GM12878 (cell line): ENCODE measurements around the gene SHC1. TPM values are rescaled to one million over a fixed set of nuclear protein-coding genes. Genes with fewer than 3 reads are reported as not detected.
A peak's percentile ranks its signal among the peaks of the same experiment; 100 is the strongest.

Experiments used
- ATAC-seq: fragments of 200-7000 bp; cut with Tn5 transposase; 3 replicates; pipeline ENCODE4 v1.9.1; 2020; ENCODE audit warnings: mild to moderate bottlenecking, moderate library complexity
- BruUV-seq: library from RNA; stranded (reverse); fragments of 400-500 nt; replicated peaks from 2 replicates; lab custom pipeline; 2021; lab: Mats Ljungman, UMichigan
- CTCF ChIA-PET: fragments of 300-600 bp; sonication (Branson Sonifier 250); formaldehyde crosslinking; extraction: SDS; loops from one replicate; lab custom pipeline; 2021; ENCODE audit warnings: inconsistent platforms; lab: Yijun Ruan, JAX
- POLR2A ChIA-PET: fragments of 350-600 bp; formaldehyde crosslinking; extraction: SDS; loops from one replicate; lab custom pipeline; 2021; ENCODE audit warnings: inconsistent platforms; lab: Charles Lee
- RAD21 ChIA-PET: fragments of 300-600 bp; sonication (Branson Sonifier 250); formaldehyde crosslinking; loops from one replicate; lab custom pipeline; 2023; ENCODE audit warnings: antibody characterized with exemption; ENCODE audit not compliant: unreplicated experiment; lab: Charles Lee
- SMC1A ChIA-PET: fragments of 300-600 bp; sonication (Branson Sonifier 250); formaldehyde crosslinking; loops from one replicate; lab custom pipeline; 2023; ENCODE audit not compliant: unreplicated experiment, uncharacterized antibody; lab: Charles Lee
- DNase-seq: peaks from one replicate; pipeline ENCODE4 v3.0.0-alpha.2; 2011; ENCODE audit warnings: low read depth, low spot score
- FAIRE-seq: peaks from 3 replicates; lab custom pipeline; 2011; peaks lifted over from hg19 to GRCh38; lab: Jason Lieb, UNC
- H2AFZ ChIP-seq: 2 replicates; pipeline ENCODE4 v1.6.0; 2011; ENCODE audit warnings: low read depth, low read length, control low read depth; ENCODE audit not compliant: control insufficient read depth
- H3K27ac ChIP-seq: 2 replicates; pipeline ENCODE4 v1.5.1; 2011; ENCODE audit warnings: control low read depth; ENCODE audit not compliant: control insufficient read depth, insufficient read depth
- H3K27me3 ChIP-seq, 2 experiments: replicated peaks in 1 of 2; 2 replicates each; pipeline versions ENCODE4 v1.6.0 to v1.6.1; 2011; ENCODE audit warnings: low read length in 1 of 2; ENCODE audit not compliant: control insufficient read depth in 2 of 2, insufficient read depth in 2 of 2
- H3K36me3 ChIP-seq, 2 experiments: 2 replicates each; pipeline ENCODE4 v1.5.1; 2011; ENCODE audit warnings: low read length in 1 of 2; ENCODE audit not compliant: control insufficient read depth in 2 of 2, insufficient read depth in 2 of 2
- H3K4me1 ChIP-seq: 2 replicates; pipeline ENCODE4 v1.6.1; 2011; ENCODE audit warnings: mild to moderate bottlenecking, low read length, moderate library complexity, mixed read lengths; ENCODE audit not compliant: control insufficient read depth, insufficient read depth
- H3K4me2 ChIP-seq: 2 replicates; pipeline ENCODE4 v1.6.0; 2011; ENCODE audit warnings: control low read depth; ENCODE audit not compliant: control insufficient read depth, insufficient read depth
- H3K4me3 ChIP-seq: fragments of 200-600 bp; sonication (generic); 2 replicates; pipeline ENCODE4 v1.5.1; 2016
- H3K79me2 ChIP-seq: 2 replicates; pipeline ENCODE4 v1.6.0; 2011; ENCODE audit warnings: low read length; ENCODE audit not compliant: control insufficient read depth, insufficient read depth
- H3K9ac ChIP-seq: 2 replicates; pipeline ENCODE4 v1.8.0; 2011; ENCODE audit warnings: low read length, control low read depth, mixed read lengths; ENCODE audit not compliant: control insufficient read depth, insufficient read depth
- H3K9me3 ChIP-seq: replicated peaks from 3 replicates; pipeline ENCODE4 v1.5.1; 2011; ENCODE audit warnings: mild to moderate bottlenecking, low read length; ENCODE audit not compliant: control insufficient read depth, insufficient read depth
- H4K20me1 ChIP-seq: 2 replicates; pipeline ENCODE4 v1.6.0; 2011; ENCODE audit not compliant: control insufficient read depth, insufficient read depth
- EED ChIP-seq: sonication (generic); IDR thresholded peaks from 2 replicates; pipeline ENCODE4 v1.6.1; 2016; ENCODE audit warnings: antibody characterized with exemption, low read depth
- IKZF1 ChIP-seq: fragments of 450-650 bp; conservative IDR thresholded peaks from 2 replicates; pipeline ENCODE4 v1.6.1; 2017; ENCODE audit warnings: antibody characterized with exemption, mild to moderate bottlenecking
- JUND ChIP-seq: IDR thresholded peaks from 2 replicates; pipeline ENCODE4 v1.6.1; 2012; ENCODE audit warnings: low read depth, mild to moderate bottlenecking, low read length, improper control_type of control experiment, moderate library complexity
- LARP7 ChIP-seq: fragments of 450-650 bp; IDR thresholded peaks from 2 replicates; pipeline ENCODE4 v1.6.1; 2017; ENCODE audit warnings: mild to moderate bottlenecking
- MEF2B ChIP-seq: fragments of 450-650 bp; IDR thresholded peaks from 2 replicates; pipeline ENCODE4 v1.6.1; 2018; ENCODE audit warnings: mild to moderate bottlenecking, moderate library complexity; ENCODE audit not compliant: partially characterized antibody, poor library complexity, severe bottlenecking
- MTA2 ChIP-seq: fragments of 450-650 bp; IDR thresholded peaks from 2 replicates; pipeline ENCODE4 v1.6.1; 2016; ENCODE audit warnings: low read depth, mild to moderate bottlenecking, moderate library complexity
- PAX5 ChIP-seq: IDR thresholded peaks from 2 replicates; pipeline ENCODE4 v1.6.1; 2011; ENCODE audit warnings: low read depth, low read length, borderline replicate concordance
- SMC3 ChIP-seq: IDR thresholded peaks from 2 replicates; pipeline ENCODE4 v1.6.1; 2011; ENCODE audit warnings: low read length, improper control_type of control experiment, borderline replicate concordance
- SRF ChIP-seq, 2 experiments: IDR thresholded peaks; 2 replicates each; pipeline ENCODE4 v1.6.1; 2011; ENCODE audit warnings: low read depth in 2 of 2, low read length in 2 of 2, mild to moderate bottlenecking in 1 of 2, moderate library complexity in 1 of 2
- ZZZ3 ChIP-seq: IDR thresholded peaks from 2 replicates; pipeline ENCODE4 v1.6.1; 2011; ENCODE audit warnings: low read depth; ENCODE audit not compliant: control insufficient read depth, insufficient read length
- WGBS: methylation state at CpG from one replicate; pipeline ENCODE4 v1.1.6; 2016; ENCODE audit warnings: low lambda C conversion rate; ENCODE audit not compliant: insufficient replicate concordance, insufficient coverage; ENCODE audit errors: missing lambda C conversion rate; 5-methylcytosine and 5-hydroxymethylcytosine counted together
- in situ Hi-C: fragments of 300-500 bp; cut with MboI; formaldehyde crosslinking; loops from 9 replicates; pipeline ENCODE4 v1.14.3; 2018; ENCODE audit warnings: mixed read lengths
- intact Hi-C: fragments of 100-400 bp; cut with micrococcal nuclease; formaldehyde crosslinking; loops from one replicate; pipeline ENCODE4 v1.14.2; 2022; ENCODE audit not compliant: unreplicated experiment
- polyA plus RNA-seq, 11 experiments: library from polyadenylated mRNA; depleted of rRNA in 4 of 11; unstranded in 6 of 11; stranded (reverse) in 5 of 11; fragments of >200 nt; fragmentation: Nextera tagmentation in 4 of 11; fragmentation: Illumina TruSeq in 1 of 11; extraction: Ambion mirVana in 4 of 11; extraction: Trizol in 1 of 11; gene quantifications; 1 replicate in 1 of 11; 2 replicates in 10 of 11; pipeline versions ENCODE4 v1.2.1 to v1.2.3, GENCODE V29; 2011 to 2016; ENCODE audit warnings: inconsistent platforms in 2 of 11, missing spikeins in 2 of 11, low read depth in 1 of 11
- total RNA-seq, 4 experiments: library from RNA; depleted of rRNA in 3 of 4; stranded (reverse); fragments of >200 nt in 3 of 4; fragmentation: Illumina TruSeq in 1 of 4; extraction: Trizol in 1 of 4; gene quantifications; 2 replicates each; pipeline versions ENCODE4 v1.2.1 to v1.2.3, GENCODE V29; 2013 to 2021
- TF ChIP-seq, protein P1 (sequence below): fragments of 450-650 bp; IDR thresholded peaks from 2 replicates; pipeline ENCODE4 v1.6.1; 2016; ENCODE audit warnings: mild to moderate bottlenecking
- TF ChIP-seq, protein P2 (sequence below): fragments of 450-650 bp; IDR thresholded peaks from 2 replicates; pipeline ENCODE4 v1.6.1; 2018; ENCODE audit warnings: borderline replicate concordance, mild to moderate bottlenecking; ENCODE audit not compliant: partially characterized antibody

SHC1 gene
- total and polyA plus RNA-seq, 10 of the 15 experiments (the other 5 are each of a cell fraction or from before 2014, with no cell fraction given): 2.6 to 49.3 (median 25.2) TPM

DNA sequence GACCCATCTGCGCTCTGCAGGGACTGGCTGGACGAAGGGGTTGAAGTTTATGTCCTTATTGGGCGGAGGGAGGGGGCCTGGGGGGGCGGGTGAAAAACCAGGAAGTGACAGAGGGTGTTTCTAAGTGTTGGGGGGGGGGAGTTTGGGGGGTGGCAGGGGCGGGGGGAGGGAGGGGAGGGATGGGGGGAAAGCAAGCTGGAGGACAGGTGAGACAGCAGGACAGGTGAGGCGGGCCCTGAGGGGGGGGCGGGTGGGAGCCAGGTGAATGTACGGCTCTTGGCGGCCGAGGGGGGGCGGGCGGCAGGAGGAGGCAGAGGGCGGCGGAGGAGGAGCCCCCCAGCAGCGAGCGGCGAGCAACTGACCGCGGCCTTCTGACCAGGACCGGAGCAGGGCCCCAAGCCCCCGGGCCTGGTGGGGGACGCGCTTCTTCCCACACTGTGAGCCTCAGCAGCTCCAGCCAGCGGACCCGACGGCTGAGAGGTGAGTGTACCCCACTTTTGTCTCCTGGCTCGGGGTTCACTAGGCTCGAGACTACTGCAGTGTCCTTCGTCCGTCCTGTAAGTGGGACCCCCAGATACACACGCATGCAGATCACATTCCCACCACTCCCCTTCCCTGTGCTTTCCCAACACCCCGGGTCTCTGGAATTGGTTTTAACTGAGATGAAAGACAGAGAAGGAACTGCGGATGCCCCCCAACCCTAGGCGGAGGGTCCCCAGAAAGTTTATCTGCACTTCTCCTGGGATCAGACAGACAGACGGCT is 32.1 kb upstream of the SHC1 start, which contains the start of gene ZBTB7B:
ZBTB7B (plus strand) TSS at position 339 of the 763 bp plus-strand sequence. CDS start 11,859 bp downstream, outside the sequence.
- ChIA-PET RAD21 (interaction anchor here (1.1 to 3.3 kb wide), 2 partner anchors 15 to 82 kb away, joined by 5 to 14 read pairs; no protein-coding TSS in a partner anchor), CTCF (interaction anchor here (0.6 to 11.0 kb wide), 4 partner anchors 14 to 124 kb away, joined by 3 to 226 read pairs (median 30); partner anchors contain the start of genes CKS1B, FLAD1 and SHC1), SMC1A (interaction anchor here (1.3 kb wide), 1 partner anchor 10 kb away, joined by 3 read pairs; no protein-coding TSS in a partner anchor), POLR2A (interaction anchor here (0.6 to 1.9 kb wide), 9 partner anchors 14 to 799 kb away, joined by 3 to 8 read pairs (median 4); partner anchors contain the start of genes ADAM15, FLAD1 and SHC1)
- Histone ChIP-seq H4K20me1 (0 out of 2 replicates have a peak, but pooled peaks cover 3% of the 10 kb centered on the region), H3K27me3 (no peaks in the 10 kb centered on the region), H3K4me1 (peaks cover 38% of the 10 kb centered on the region), H3K4me2 (peak within 1 kb of the TSS; percentile 98), H3K9me3 (no peaks in the 10 kb centered on the region), H3K36me3 (no peaks in the 10 kb centered on the region; a peak in 1 of 4 replicates), H3K27ac (peak within 1 kb of the TSS; percentile 91), H3K4me3 (peak within 1 kb of the TSS; percentile 99), H3K79me2 (peaks cover 52% of the 10 kb centered on the region), H3K9ac (peak within 1 kb of the TSS; percentile 85), H2AFZ (peak within 1 kb of the TSS; percentile 90)
- WGBS: 0% methylated on average over 24 of the region's 35 CpGs
- in situ Hi-C loops (no loop called here), intact Hi-C loops (loop anchor here (2.0 to 5.0 kb wide), 2 partner anchors 14 to 40 kb away; partner anchors contain the start of gene PYGO2)
- BruUV-seq: no TSS peak
- no peak for FAIRE-seq
- ATAC-seq: no peak; the same call in 2 of the 3 replicates
- no peak for DNase-seq
- TF ChIP-seq ZZZ3: no peak
- TF ChIP-seq, protein P1, sequence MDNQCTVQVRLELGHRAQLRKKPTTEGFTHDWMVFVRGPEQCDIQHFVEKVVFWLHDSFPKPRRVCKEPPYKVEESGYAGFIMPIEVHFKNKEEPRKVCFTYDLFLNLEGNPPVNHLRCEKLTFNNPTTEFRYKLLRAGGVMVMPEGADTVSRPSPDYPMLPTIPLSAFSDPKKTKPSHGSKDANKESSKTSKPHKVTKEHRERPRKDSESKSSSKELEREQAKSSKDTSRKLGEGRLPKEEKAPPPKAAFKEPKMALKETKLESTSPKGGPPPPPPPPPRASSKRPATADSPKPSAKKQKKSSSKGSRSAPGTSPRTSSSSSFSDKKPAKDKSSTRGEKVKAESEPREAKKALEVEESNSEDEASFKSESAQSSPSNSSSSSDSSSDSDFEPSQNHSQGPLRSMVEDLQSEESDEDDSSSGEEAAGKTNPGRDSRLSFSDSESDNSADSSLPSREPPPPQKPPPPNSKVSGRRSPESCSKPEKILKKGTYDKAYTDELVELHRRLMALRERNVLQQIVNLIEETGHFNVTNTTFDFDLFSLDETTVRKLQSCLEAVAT: no peak
- TF ChIP-seq IKZF1: peak; percentile 46
- peak; percentile 9 for TF ChIP-seq MEF2B
- no peak for TF ChIP-seq SMC3
- peak; percentile 20; the same call in 1 of the 2 replicates for TF ChIP-seq MTA2
- no peak for TF ChIP-seq JUND
- 0 out of 2 replicates have a peak, but pooled peaks have one; percentile 18 for TF ChIP-seq EED
- peak; percentile 48; the same call in 1 of the 2 replicates for TF ChIP-seq LARP7
- no peak for TF ChIP-seq PAX5
- TF ChIP-seq, protein P2, sequence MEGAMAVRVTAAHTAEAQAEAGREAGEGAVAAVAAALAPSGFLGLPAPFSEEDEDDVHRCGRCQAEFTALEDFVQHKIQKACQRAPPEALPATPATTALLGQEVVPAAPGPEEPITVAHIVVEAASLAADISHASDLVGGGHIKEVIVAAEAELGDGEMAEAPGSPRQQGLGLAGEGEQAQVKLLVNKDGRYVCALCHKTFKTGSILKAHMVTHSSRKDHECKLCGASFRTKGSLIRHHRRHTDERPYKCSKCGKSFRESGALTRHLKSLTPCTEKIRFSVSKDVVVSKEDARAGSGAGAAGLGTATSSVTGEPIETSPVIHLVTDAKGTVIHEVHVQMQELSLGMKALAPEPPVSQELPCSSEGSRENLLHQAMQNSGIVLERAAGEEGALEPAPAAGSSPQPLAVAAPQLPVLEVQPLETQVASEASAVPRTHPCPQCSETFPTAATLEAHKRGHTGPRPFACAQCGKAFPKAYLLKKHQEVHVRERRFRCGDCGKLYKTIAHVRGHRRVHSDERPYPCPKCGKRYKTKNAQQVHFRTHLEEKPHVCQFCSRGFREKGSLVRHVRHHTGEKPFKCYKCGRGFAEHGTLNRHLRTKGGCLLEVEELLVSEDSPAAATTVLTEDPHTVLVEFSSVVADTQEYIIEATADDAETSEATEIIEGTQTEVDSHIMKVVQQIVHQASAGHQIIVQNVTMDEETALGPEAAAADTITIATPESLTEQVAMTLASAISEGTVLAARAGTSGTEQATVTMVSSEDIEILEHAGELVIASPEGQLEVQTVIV: peak; percentile 6
- peak in 1 of 2 experiments; percentile 42; a peak in 1 of 4 replicates for TF ChIP-seq SRF (IDR thresholded peaks at IDR 0.05; ENCODE audit: low read depth in 2 of 2, low read length in 2 of 2)
